Activated CD8-positive, alpha-beta T cell treated with anti-CD3 and anti-CD28 coated beads for 36 hours (primary cell): Measurements from ENCODE around the gene ATP2C2. TPM values are rescaled to one million over a fixed set of nuclear protein-coding genes. Genes with fewer than 3 reads are reported as not detected.

Experiments used
- ATAC-seq: fragments of 200-7000 bp; cut with Tn5 transposase; one replicate; pipeline ENCODE4 v1.10.0; 2021; ENCODE audit warnings: mild to moderate bottlenecking, moderate library complexity
- CTCF ChIA-PET: fragments of 350-600 bp; sonication (Branson Sonifier 250); formaldehyde crosslinking; loops from one replicate; lab custom pipeline; 2021; ENCODE audit warnings: antibody characterized with exemption; lab: Charles Lee
- POLR2A ChIA-PET: fragments of 350-600 bp; sonication (Branson Sonifier 250); formaldehyde crosslinking; loops from one replicate; lab custom pipeline; 2021; ENCODE audit warnings: antibody characterized with exemption; lab: Charles Lee
- DNase-seq: peaks from one replicate; pipeline ENCODE4 v3.0.0-alpha.2; 2020
- H3K27ac Mint-ChIP-seq: one replicate; pipeline ENCODE4 v1.8.0; 2021; ENCODE audit warnings: mild to moderate bottlenecking, mixed read lengths
- H3K27me3 Mint-ChIP-seq: one replicate; pipeline ENCODE4 v1.8.0; 2021; ENCODE audit warnings: mixed read lengths
- H3K36me3 Mint-ChIP-seq: one replicate; pipeline ENCODE4 v1.8.0; 2021; ENCODE audit warnings: low read depth, mixed read lengths
- H3K4me1 Mint-ChIP-seq: one replicate; pipeline ENCODE4 v1.8.0; 2021; ENCODE audit warnings: low read depth, mixed read lengths
- H3K4me3 Mint-ChIP-seq: one replicate; pipeline ENCODE4 v1.8.0; 2021; ENCODE audit warnings: mild to moderate bottlenecking, moderate library complexity, mixed read lengths
- H3K9me3 Mint-ChIP-seq: one replicate; pipeline ENCODE4 v1.8.0; 2021; ENCODE audit warnings: mixed read lengths
- CTCF ChIP-seq: fragments of 200-600 bp; IDR thresholded peaks from one replicate; pipeline ENCODE4 v1.8.0; 2022; ENCODE audit warnings: antibody characterized with exemption, mild to moderate bottlenecking
- intact Hi-C: fragments of 100-400 bp; cut with micrococcal nuclease; formaldehyde crosslinking; loops from one replicate; pipeline ENCODE4 v1.10.0; 2022
- total RNA-seq, 2 experiments: library from RNA; stranded (reverse); gene quantifications; one replicate each; pipeline ENCODE4 v1.2.3, GENCODE V29; 2021

ATP2C2 gene
- total RNA-seq, 2 experiments from 2014 or later = not detected

- no peak overlapping the region for H3K27ac Mint-ChIP-seq
- H3K9me3 Mint-ChIP-seq = no peaks in the 10 kb centered on the region
- intact Hi-C loops = loop anchor here (10.0 kb wide), 1 partner anchor 198 kb away; no protein-coding TSS in a partner anchor
- TF ChIP-seq CTCF = no peak
- no peak for DNase-seq
- ChIA-PET CTCF (interaction anchor here (1.1 to 4.4 kb wide), 3 partner anchors 23 to 207 kb away, joined by 4 to 31 read pairs (median 5); no protein-coding TSS in a partner anchor), POLR2A (no interaction called here)
- no peak for ATAC-seq
- peaks cover 4% of the 10 kb centered on the region for H3K36me3 Mint-ChIP-seq
- H3K4me1 Mint-ChIP-seq = peaks cover 5% of the 10 kb centered on the region
- H3K27me3 Mint-ChIP-seq = no peaks in the 10 kb centered on the region
- no peak overlapping the region for H3K4me3 Mint-ChIP-seq
These were observed 114.9 kb downstream of the ATP2C2 start for GRCh38 chr16:84482951-84483881.

GRCh38 chr16:84483882-84484565, 115.7 kb downstream of the ATP2C2 start:
- Mint-ChIP-seq H3K27ac (no peak overlapping the region), H3K9me3 (no peaks in the 10 kb centered on the region), H3K4me1 (no peaks in the 10 kb centered on the region), H3K27me3 (no peaks in the 10 kb centered on the region), H3K4me3 (no peak overlapping the region), H3K36me3 (peaks cover 4% of the 10 kb centered on the region)
- DNase-seq (no peak), ATAC-seq (no peak)
- ChIA-PET POLR2A (interaction anchor here (0.7 kb wide), 1 partner anchor 9 kb away, joined by 3 read pairs; no protein-coding TSS in a partner anchor), CTCF (interaction anchor here (0.8 to 4.4 kb wide), 6 partner anchors 10 to 297 kb away, joined by 3 to 31 read pairs (median 4); partner anchors contain the start of gene TAF1C)
- no peak for TF ChIP-seq CTCF
- intact Hi-C loops = loop anchor here (10.0 kb wide), 1 partner anchor 199 kb away; no protein-coding TSS in a partner anchor

- Mint-ChIP-seq H3K4me1 (no peaks in the 10 kb centered on the region), H3K36me3 (peaks cover 4% of the 10 kb centered on the region), H3K27me3 (no peaks in the 10 kb centered on the region), H3K27ac (no peak overlapping the region), H3K9me3 (no peaks in the 10 kb centered on the region), H3K4me3 (no peak overlapping the region)
- no peak for DNase-seq
- POLR2A ChIA-PET = interaction anchor here (0.7 kb wide), 1 partner anchor 9 kb away, joined by 3 read pairs; no protein-coding TSS in a partner anchor
- ATAC-seq = no peak
- CTCF ChIA-PET = interaction anchor here (0.8 to 4.4 kb wide), 5 partner anchors 10 to 298 kb away, joined by 3 to 31 read pairs (median 3); partner anchors contain the start of gene TAF1C
- peak; percentile 71 for TF ChIP-seq CTCF
- intact Hi-C loops = loop anchor here (10.0 kb wide), 1 partner anchor 200 kb away; no protein-coding TSS in a partner anchor
These were observed 116.4 kb downstream of the ATP2C2 start for GRCh38 chr16:84484579-84485254.

GRCh38 chr16:84485255-84486010, 117.1 kb downstream of the ATP2C2 start:
- H3K36me3 Mint-ChIP-seq = peaks cover 4% of the 10 kb centered on the region
- DNase-seq (no peak), ATAC-seq (no peak)
- no peak for TF ChIP-seq CTCF
- intact Hi-C loops = loop anchor here (10.0 kb wide), 1 partner anchor 201 kb away; no protein-coding TSS in a partner anchor
- no peaks in the 10 kb centered on the region for H3K27me3 Mint-ChIP-seq
- H3K4me1 Mint-ChIP-seq = no peaks in the 10 kb centered on the region
- ChIA-PET CTCF (interaction anchor here (4.4 kb wide), 1 partner anchor 209 kb away, joined by 31 read pairs; no protein-coding TSS in a partner anchor), POLR2A (no interaction called here)
- H3K4me3 Mint-ChIP-seq = no peak overlapping the region
- H3K27ac Mint-ChIP-seq = no peak overlapping the region
- H3K9me3 Mint-ChIP-seq = no peaks in the 10 kb centered on the region
